GM23338 (cell line): Measurements from ENCODE around the gene CACNA1B. TPM values are rescaled to one million over a fixed set of nuclear protein-coding genes. Genes with fewer than 3 reads are reported as not detected.
A peak's percentile ranks its signal among the peaks of the same experiment; 100 is the strongest.

Experiments
- ATAC-seq: fragments of 200-7000 bp; cut with Tn5 transposase; 3 replicates; pipeline ENCODE4 v1.9.1; 2020
- DNase-seq: peaks from one replicate; pipeline ENCODE4 v3.0.0-alpha.2; 2015; ENCODE audit warnings: low spot score
- H2AFZ ChIP-seq: fragments of 200-600 bp; sonication (generic); 2 replicates; pipeline ENCODE4 v1.8.0; 2016; ENCODE audit warnings: antibody characterized with exemption, mild to moderate bottlenecking, moderate library complexity
- H3F3A ChIP-seq: fragments of 200-600 bp; sonication (generic); replicated peaks from 2 replicates; pipeline ENCODE4 v1.8.0; 2017; ENCODE audit warnings: antibody characterized with exemption, mixed run types, low read depth
- H3K27ac ChIP-seq: fragments of 200-600 bp; sonication (generic); 2 replicates; pipeline ENCODE4 v1.6.1; 2016; ENCODE audit warnings: low read depth
- H3K27me3 ChIP-seq: fragments of 200-600 bp; sonication (generic); 2 replicates; pipeline ENCODE4 v1.8.0; 2016; ENCODE audit warnings: mild to moderate bottlenecking, mixed run types, moderate library complexity; ENCODE audit not compliant: insufficient read depth
- H3K36me3 ChIP-seq: fragments of 200-600 bp; sonication (generic); 2 replicates; pipeline ENCODE4 v1.8.0; 2016; ENCODE audit warnings: mild to moderate bottlenecking; ENCODE audit not compliant: insufficient read depth
- H3K4me1 ChIP-seq: fragments of 200-600 bp; sonication (generic); 2 replicates; pipeline ENCODE4 v1.8.0; 2016; ENCODE audit warnings: mild to moderate bottlenecking, moderate library complexity; ENCODE audit not compliant: insufficient read depth
- H3K4me2 ChIP-seq: fragments of 200-600 bp; sonication (generic); 2 replicates; pipeline ENCODE4 v1.7.1; 2017; ENCODE audit warnings: mixed run types
- H3K4me3 ChIP-seq: fragments of 200-600 bp; sonication (generic); 2 replicates; pipeline ENCODE4 v1.6.1; 2016; ENCODE audit warnings: mixed run types
- H3K79me2 ChIP-seq: fragments of 200-600 bp; sonication (generic); replicated peaks from 2 replicates; pipeline ENCODE4 v1.8.0; 2017; ENCODE audit warnings: mild to moderate bottlenecking; ENCODE audit not compliant: insufficient read depth
- H3K9me2 ChIP-seq: fragments of 200-600 bp; sonication (generic); 2 replicates; pipeline ENCODE4 v1.8.0; 2017; ENCODE audit not compliant: insufficient read depth
- H4K20me1 ChIP-seq: fragments of 200-600 bp; sonication (generic); replicated peaks from 2 replicates; pipeline ENCODE4 v1.8.0; 2017; ENCODE audit warnings: mild to moderate bottlenecking; ENCODE audit not compliant: insufficient read depth
- H3K27ac Mint-ChIP-seq: 2 replicates; pipeline ENCODE4 v1.8.0; 2020; ENCODE audit warnings: inconsistent platforms, mild to moderate bottlenecking, moderate library complexity, mixed read lengths
- H3K27me3 Mint-ChIP-seq: 3 replicates; pipeline ENCODE4 v1.8.0; 2022; ENCODE audit warnings: low read depth, mild to moderate bottlenecking, moderate library complexity, mixed read lengths, inconsistent platforms; ENCODE audit not compliant: insufficient read depth, poor library complexity
- H3K36me3 Mint-ChIP-seq: 3 replicates; pipeline ENCODE4 v1.8.0; 2021; ENCODE audit warnings: low read depth, mild to moderate bottlenecking, inconsistent platforms, moderate library complexity, mixed read lengths
- H3K4me1 Mint-ChIP-seq: 3 replicates; pipeline ENCODE4 v1.8.0; 2020; ENCODE audit warnings: mild to moderate bottlenecking, inconsistent platforms, mixed read lengths
- H3K4me3 Mint-ChIP-seq: 3 replicates; pipeline ENCODE4 v1.8.0; 2021; ENCODE audit warnings: moderate library complexity, mild to moderate bottlenecking, inconsistent platforms, mixed read lengths
- H3K9me3 Mint-ChIP-seq: 3 replicates; pipeline ENCODE4 v1.8.0; 2020; ENCODE audit warnings: moderate library complexity, mild to moderate bottlenecking, inconsistent platforms, mixed read lengths
- CREB1 ChIP-seq: fragments of 250-450 bp; sonication (Bioruptor Pico); IDR thresholded peaks from 2 replicates; pipeline ENCODE4 v1.5.0; 2020; ENCODE audit warnings: low read depth, mild to moderate bottlenecking, moderate library complexity
- EZH2 ChIP-seq: fragments of 200-600 bp; sonication (generic); IDR thresholded peaks from one replicate; pipeline ENCODE4 v1.8.0; 2017; ENCODE audit warnings: antibody characterized with exemption, mild to moderate bottlenecking, low read depth; ENCODE audit not compliant: unreplicated experiment
- EZH2phosphoT487 ChIP-seq: fragments of 200-600 bp; sonication (generic); IDR thresholded peaks from one replicate; pipeline ENCODE4 v1.8.1; 2018; ENCODE audit warnings: antibody characterized with exemption; ENCODE audit not compliant: unreplicated experiment
- NANOG ChIP-seq: IDR thresholded peaks from 2 replicates; pipeline ENCODE4 v1.6.1; 2016; ENCODE audit warnings: antibody characterized with exemption, borderline replicate concordance
- POLR2AphosphoS5 ChIP-seq: IDR thresholded peaks from 2 replicates; pipeline ENCODE4 v1.6.1; 2016; ENCODE audit warnings: antibody characterized with exemption, low read depth
- STAT1 ChIP-seq: IDR thresholded peaks from one replicate; pipeline ENCODE4 v1.6.1; 2016; ENCODE audit warnings: antibody characterized with exemption; ENCODE audit not compliant: unreplicated experiment
- ZNF331 ChIP-seq: fragments of 250-450 bp; sonication (Bioruptor Pico); IDR thresholded peaks from 2 replicates; pipeline ENCODE4 v1.5.0; 2020; ENCODE audit warnings: low read depth, mild to moderate bottlenecking, moderate library complexity
- polyA plus RNA-seq: library from polyadenylated mRNA; unstranded; fragments of >200 nt; fragmentation: Nextera tagmentation; extraction: Ambion mirVana; gene quantifications from 2 replicates; pipeline ENCODE4 v1.2.1, GENCODE V29; 2016
- total RNA-seq: library from RNA; depleted of rRNA; stranded (reverse); fragments of >200 nt; shearing (Covaris generic); gene quantifications from 2 replicates; pipeline ENCODE4 v1.2.3, GENCODE V29; 2014
- TF ChIP-seq, protein P1 (sequence below): IDR thresholded peaks from 2 replicates; pipeline ENCODE4 v1.6.1; 2016; ENCODE audit warnings: antibody characterized with exemption
- TF ChIP-seq, protein P2 (sequence below), 2 experiments: fragments of 200-600 bp in 1 of 2; sonication (generic) in 1 of 2; conservative IDR thresholded peaks; 2 replicates each; pipeline versions ENCODE4 v1.5.1 to v1.6.1; 2016 to 2017; ENCODE audit warnings: antibody characterized with exemption in 2 of 2, low read depth in 2 of 2, mild to moderate bottlenecking in 2 of 2, moderate library complexity in 1 of 2
- TF ChIP-seq, protein P3 (sequence below): fragments of 250-450 bp; sonication (Bioruptor Pico); IDR thresholded peaks from 2 replicates; pipeline ENCODE4 v1.5.0; 2020; ENCODE audit warnings: mild to moderate bottlenecking, moderate library complexity

The CACNA1B gene
- total and polyA plus RNA-seq, 2 experiments from 2014 or later: 1.1 to 10.4 TPM

DNA sequence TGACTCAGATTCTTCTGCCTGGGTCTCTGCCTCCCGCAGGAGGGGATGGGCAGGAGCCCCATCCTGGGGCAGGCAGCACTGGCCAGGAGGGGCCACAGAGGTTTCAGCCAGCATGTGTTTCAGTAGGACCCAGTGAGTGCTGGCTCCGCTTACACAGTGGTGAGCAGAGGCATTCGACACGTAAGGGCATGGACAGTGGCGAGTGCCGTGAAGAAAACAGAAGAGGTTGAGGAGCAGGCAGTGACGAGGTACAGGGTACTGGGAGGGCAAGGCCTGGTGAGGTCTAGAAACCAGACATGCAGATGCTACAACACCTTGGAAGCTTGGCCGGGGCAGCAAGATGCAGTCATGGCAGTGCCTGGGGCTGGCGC is 41.5 kb downstream of the CACNA1B start:
- Histone ChIP-seq H4K20me1 (peaks cover 3% of the 10 kb centered on the region; the same call in 1 of the 2 replicates), H3K79me2 (no peaks in the 10 kb centered on the region), H3K4me1 (no peaks in the 10 kb centered on the region), H3K27ac (no peak overlapping the region), H3K4me3 (no peak overlapping the region), H2AFZ (no peak overlapping the region), H3K4me2 (no peak overlapping the region), H3F3A (no peaks in the 10 kb centered on the region), H3K36me3 (no peaks in the 10 kb centered on the region; the same call in 1 of the 2 replicates), H3K27me3 (no peaks in the 10 kb centered on the region), H3K9me2 (no peaks in the 10 kb centered on the region)
- no peaks in the 10 kb centered on the region for H3K4me1 Mint-ChIP-seq
- H3K27ac Mint-ChIP-seq: no peak overlapping the region
- H3K4me3 Mint-ChIP-seq: no peak overlapping the region
- ATAC-seq: no peak
- peaks cover 2% of the 10 kb centered on the region for H3K27me3 Mint-ChIP-seq
- H3K36me3 Mint-ChIP-seq: peaks cover 47% of the 10 kb centered on the region
- DNase-seq: no peak
- H3K9me3 Mint-ChIP-seq: peaks cover 10% of the 10 kb centered on the region
- TF ChIP-seq POLR2AphosphoS5 (no peak), EZH2phosphoT487 (no peak), EZH2 (no peak), STAT1 (no peak), NANOG (no peak)
- TF ChIP-seq, protein P1, sequence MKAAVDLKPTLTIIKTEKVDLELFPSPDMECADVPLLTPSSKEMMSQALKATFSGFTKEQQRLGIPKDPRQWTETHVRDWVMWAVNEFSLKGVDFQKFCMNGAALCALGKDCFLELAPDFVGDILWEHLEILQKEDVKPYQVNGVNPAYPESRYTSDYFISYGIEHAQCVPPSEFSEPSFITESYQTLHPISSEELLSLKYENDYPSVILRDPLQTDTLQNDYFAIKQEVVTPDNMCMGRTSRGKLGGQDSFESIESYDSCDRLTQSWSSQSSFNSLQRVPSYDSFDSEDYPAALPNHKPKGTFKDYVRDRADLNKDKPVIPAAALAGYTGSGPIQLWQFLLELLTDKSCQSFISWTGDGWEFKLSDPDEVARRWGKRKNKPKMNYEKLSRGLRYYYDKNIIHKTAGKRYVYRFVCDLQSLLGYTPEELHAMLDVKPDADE: no peak
- TF ChIP-seq, protein P2, sequence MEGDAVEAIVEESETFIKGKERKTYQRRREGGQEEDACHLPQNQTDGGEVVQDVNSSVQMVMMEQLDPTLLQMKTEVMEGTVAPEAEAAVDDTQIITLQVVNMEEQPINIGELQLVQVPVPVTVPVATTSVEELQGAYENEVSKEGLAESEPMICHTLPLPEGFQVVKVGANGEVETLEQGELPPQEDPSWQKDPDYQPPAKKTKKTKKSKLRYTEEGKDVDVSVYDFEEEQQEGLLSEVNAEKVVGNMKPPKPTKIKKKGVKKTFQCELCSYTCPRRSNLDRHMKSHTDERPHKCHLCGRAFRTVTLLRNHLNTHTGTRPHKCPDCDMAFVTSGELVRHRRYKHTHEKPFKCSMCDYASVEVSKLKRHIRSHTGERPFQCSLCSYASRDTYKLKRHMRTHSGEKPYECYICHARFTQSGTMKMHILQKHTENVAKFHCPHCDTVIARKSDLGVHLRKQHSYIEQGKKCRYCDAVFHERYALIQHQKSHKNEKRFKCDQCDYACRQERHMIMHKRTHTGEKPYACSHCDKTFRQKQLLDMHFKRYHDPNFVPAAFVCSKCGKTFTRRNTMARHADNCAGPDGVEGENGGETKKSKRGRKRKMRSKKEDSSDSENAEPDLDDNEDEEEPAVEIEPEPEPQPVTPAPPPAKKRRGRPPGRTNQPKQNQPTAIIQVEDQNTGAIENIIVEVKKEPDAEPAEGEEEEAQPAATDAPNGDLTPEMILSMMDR (conservative IDR thresholded peaks at IDR 0.05; ENCODE audit: low read depth in 2 of 2): no peak

DNA sequence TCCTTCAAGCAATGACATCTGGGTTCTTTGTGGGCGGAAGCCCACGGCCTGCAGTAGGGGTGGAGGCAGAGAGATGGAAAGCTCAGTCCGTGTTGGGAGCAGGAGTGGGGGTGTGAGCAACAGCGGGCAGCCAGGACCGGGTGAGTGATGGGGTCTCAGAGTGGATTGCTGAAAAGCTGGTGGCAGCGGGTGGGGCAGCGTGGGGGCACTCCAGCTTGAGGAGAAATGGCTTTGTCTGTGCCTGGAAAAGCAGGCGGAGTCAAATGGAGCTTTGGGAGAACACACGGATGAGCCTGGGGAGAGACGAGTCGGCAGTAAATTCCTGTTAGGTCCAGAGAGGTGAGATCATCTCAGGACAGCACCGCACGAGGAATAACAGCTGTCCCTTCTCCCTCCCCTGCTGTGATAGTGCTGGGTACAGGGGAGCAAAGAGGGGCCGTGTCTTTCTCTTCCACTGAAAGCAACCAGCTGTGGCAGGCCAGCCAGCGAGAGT is 42.1 kb downstream of the CACNA1B start:
- Mint-ChIP-seq H3K4me1 (no peaks in the 10 kb centered on the region), H3K27ac (peak overlapping the region; percentile 50; the same call in 1 of the 2 replicates), H3K4me3 (no peak overlapping the region), H3K9me3 (peaks cover 10% of the 10 kb centered on the region), H3K36me3 (peaks cover 44% of the 10 kb centered on the region), H3K27me3 (peaks cover 2% of the 10 kb centered on the region)
- Histone ChIP-seq H3K9me2 (no peaks in the 10 kb centered on the region), H3K79me2 (no peaks in the 10 kb centered on the region), H3K4me3 (no peak overlapping the region), H3K36me3 (no peaks in the 10 kb centered on the region; the same call in 1 of the 2 replicates), H4K20me1 (peaks cover 3% of the 10 kb centered on the region; the same call in 1 of the 2 replicates), H3F3A (no peaks in the 10 kb centered on the region), H3K27ac (no peak overlapping the region), H3K4me1 (no peaks in the 10 kb centered on the region), H3K27me3 (no peaks in the 10 kb centered on the region), H3K4me2 (no peak overlapping the region), H2AFZ (no peak overlapping the region)
- ATAC-seq (no peak), DNase-seq (no peak)
- no peak for TF ChIP-seq STAT1
- TF ChIP-seq CREB1 (CRISPR knock-in tag): no peak
- TF ChIP-seq, protein P3, sequence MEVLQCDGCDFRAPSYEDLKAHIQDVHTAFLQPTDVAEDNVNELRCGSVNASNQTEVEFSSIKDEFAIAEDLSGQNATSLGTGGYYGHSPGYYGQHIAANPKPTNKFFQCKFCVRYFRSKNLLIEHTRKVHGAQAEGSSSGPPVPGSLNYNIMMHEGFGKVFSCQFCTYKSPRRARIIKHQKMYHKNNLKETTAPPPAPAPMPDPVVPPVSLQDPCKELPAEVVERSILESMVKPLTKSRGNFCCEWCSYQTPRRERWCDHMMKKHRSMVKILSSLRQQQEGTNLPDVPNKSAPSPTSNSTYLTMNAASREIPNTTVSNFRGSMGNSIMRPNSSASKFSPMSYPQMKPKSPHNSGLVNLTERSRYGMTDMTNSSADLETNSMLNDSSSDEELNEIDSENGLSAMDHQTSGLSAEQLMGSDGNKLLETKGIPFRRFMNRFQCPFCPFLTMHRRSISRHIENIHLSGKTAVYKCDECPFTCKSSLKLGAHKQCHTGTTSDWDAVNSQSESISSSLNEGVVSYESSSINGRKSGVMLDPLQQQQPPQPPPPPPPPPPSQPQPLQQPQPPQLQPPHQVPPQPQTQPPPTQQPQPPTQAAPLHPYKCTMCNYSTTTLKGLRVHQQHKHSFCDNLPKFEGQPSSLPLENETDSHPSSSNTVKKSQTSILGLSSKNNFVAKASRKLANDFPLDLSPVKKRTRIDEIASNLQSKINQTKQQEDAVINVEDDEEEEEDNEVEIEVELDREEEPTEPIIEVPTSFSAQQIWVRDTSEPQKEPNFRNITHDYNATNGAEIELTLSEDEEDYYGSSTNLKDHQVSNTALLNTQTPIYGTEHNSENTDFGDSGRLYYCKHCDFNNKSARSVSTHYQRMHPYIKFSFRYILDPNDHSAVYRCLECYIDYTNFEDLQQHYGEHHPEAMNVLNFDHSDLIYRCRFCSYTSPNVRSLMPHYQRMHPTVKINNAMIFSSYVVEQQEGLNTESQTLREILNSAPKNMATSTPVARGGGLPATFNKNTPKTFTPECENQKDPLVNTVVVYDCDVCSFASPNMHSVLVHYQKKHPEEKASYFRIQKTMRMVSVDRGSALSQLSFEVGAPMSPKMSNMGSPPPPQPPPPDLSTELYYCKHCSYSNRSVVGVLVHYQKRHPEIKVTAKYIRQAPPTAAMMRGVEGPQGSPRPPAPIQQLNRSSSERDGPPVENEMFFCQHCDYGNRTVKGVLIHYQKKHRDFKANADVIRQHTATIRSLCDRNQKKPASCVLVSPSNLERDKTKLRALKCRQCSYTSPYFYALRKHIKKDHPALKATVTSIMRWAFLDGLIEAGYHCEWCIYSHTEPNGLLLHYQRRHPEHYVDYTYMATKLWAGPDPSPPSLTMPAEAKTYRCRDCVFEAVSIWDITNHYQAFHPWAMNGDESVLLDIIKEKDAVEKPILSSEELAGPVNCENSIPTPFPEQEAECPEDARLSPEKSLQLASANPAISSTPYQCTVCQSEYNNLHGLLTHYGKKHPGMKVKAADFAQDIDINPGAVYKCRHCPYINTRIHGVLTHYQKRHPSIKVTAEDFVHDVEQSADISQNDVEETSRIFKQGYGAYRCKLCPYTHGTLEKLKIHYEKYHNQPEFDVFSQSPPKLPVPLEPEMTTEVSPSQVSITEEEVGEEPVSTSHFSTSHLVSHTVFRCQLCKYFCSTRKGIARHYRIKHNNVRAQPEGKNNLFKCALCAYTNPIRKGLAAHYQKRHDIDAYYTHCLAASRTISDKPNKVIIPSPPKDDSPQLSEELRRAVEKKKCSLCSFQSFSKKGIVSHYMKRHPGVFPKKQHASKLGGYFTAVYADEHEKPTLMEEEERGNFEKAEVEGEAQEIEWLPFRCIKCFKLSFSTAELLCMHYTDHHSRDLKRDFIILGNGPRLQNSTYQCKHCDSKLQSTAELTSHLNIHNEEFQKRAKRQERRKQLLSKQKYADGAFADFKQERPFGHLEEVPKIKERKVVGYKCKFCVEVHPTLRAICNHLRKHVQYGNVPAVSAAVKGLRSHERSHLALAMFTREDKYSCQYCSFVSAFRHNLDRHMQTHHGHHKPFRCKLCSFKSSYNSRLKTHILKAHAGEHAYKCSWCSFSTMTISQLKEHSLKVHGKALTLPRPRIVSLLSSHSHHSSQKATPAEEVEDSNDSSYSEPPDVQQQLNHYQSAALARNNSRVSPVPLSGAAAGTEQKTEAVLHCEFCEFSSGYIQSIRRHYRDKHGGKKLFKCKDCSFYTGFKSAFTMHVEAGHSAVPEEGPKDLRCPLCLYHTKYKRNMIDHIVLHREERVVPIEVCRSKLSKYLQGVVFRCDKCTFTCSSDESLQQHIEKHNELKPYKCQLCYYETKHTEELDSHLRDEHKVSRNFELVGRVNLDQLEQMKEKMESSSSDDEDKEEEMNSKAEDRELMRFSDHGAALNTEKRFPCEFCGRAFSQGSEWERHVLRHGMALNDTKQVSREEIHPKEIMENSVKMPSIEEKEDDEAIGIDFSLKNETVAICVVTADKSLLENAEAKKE (CRISPR knock-in tag): no peak
- TF ChIP-seq ZNF331 (CRISPR knock-in tag): no peak
